SK-N-SH (cell line): Measurements from ENCODE around the gene LIPE.

Experiments
- EZH2phosphoT487 ChIP-seq: fragments of 200-600 bp; sonication (generic); IDR thresholded peaks from 2 replicates; pipeline ENCODE4 v1.6.1; 2017; ENCODE audit warnings: low read depth, mixed run types, mild to moderate bottlenecking, antibody characterized with exemption, moderate library complexity, borderline replicate concordance
- MAX ChIP-seq: IDR thresholded peaks from 2 replicates; pipeline ENCODE4 v1.4.0; 2012; ENCODE audit warnings: low read depth
- RCOR1 ChIP-seq: fragments of 150-350 bp; IDR thresholded peaks from 2 replicates; pipeline ENCODE4 v1.6.1; 2017; ENCODE audit warnings: antibody characterized with exemption, low read length
- RXRA ChIP-seq: IDR thresholded peaks from 2 replicates; pipeline ENCODE4 v1.4.0; 2012; ENCODE audit warnings: low read depth, mild to moderate bottlenecking, borderline replicate concordance
- SIN3A ChIP-seq: IDR thresholded peaks from 2 replicates; pipeline ENCODE4 v1.6.1; 2012; ENCODE audit warnings: low read depth, mild to moderate bottlenecking, low read length, moderate library complexity, borderline replicate concordance
- TAF1 ChIP-seq: IDR thresholded peaks from 2 replicates; pipeline ENCODE4 v1.6.1; 2012; ENCODE audit warnings: low read depth, mild to moderate bottlenecking, low read length, moderate library complexity, borderline replicate concordance
- TCF12 ChIP-seq: IDR thresholded peaks from 2 replicates; pipeline ENCODE4 v1.4.0; 2012
- TF ChIP-seq, protein P1 (sequence below): fragments of 200-600 bp; sonication (generic); IDR thresholded peaks from 2 replicates; pipeline ENCODE4 v1.6.1; 2017; ENCODE audit warnings: antibody characterized with exemption, mild to moderate bottlenecking, moderate library complexity

- TF ChIP-seq MAX (no peak), SIN3A (no peak), EZH2phosphoT487 (no peak), RCOR1 (no peak), RXRA (no peak), TAF1 (no peak), TCF12 (no peak)
- TF ChIP-seq, protein P1, sequence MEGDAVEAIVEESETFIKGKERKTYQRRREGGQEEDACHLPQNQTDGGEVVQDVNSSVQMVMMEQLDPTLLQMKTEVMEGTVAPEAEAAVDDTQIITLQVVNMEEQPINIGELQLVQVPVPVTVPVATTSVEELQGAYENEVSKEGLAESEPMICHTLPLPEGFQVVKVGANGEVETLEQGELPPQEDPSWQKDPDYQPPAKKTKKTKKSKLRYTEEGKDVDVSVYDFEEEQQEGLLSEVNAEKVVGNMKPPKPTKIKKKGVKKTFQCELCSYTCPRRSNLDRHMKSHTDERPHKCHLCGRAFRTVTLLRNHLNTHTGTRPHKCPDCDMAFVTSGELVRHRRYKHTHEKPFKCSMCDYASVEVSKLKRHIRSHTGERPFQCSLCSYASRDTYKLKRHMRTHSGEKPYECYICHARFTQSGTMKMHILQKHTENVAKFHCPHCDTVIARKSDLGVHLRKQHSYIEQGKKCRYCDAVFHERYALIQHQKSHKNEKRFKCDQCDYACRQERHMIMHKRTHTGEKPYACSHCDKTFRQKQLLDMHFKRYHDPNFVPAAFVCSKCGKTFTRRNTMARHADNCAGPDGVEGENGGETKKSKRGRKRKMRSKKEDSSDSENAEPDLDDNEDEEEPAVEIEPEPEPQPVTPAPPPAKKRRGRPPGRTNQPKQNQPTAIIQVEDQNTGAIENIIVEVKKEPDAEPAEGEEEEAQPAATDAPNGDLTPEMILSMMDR = no peak
These were observed 32.7 kb upstream of the LIPE start for GRCh38 chr19:42459926-42460325.
